ENCODE measurements around the gene RALGAPB.

The RALGAPB gene

DNA sequence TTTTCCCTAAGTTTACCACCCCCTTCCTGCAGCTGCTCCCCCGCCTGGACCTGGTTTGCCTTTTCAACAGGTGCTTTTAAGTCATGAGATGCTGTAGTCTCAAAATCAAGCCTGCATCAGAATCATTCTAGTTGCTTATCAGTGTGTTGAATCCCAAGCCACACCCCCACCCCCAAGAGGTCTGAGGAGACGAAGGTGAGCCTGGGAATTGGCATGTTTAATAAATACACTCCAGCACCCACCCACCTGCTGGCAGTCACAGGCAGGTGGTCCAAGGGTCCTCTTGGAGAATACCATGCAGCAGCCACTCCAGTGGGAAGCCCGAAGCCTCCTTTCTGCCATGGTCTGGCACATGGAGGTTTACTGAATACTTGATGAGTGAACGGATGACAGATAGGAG lies 107.3 kb downstream of the RALGAPB start:
- CTCF ChIA-PET, result interaction anchor here (1.2 kb wide), 1 partner anchor 8 kb away, joined by 3 read pairs; no protein-coding TSS in a partner anchor
- POLR2A ChIA-PET, result no interaction called here
- no peak overlapping the region for H3K4me3 ChIP-seq (ENCODE audit: low read depth, low read length)
- no peak for DNase-seq (ENCODE audit: low read depth, low spot score)
- TF ChIP-seq, protein P1, sequence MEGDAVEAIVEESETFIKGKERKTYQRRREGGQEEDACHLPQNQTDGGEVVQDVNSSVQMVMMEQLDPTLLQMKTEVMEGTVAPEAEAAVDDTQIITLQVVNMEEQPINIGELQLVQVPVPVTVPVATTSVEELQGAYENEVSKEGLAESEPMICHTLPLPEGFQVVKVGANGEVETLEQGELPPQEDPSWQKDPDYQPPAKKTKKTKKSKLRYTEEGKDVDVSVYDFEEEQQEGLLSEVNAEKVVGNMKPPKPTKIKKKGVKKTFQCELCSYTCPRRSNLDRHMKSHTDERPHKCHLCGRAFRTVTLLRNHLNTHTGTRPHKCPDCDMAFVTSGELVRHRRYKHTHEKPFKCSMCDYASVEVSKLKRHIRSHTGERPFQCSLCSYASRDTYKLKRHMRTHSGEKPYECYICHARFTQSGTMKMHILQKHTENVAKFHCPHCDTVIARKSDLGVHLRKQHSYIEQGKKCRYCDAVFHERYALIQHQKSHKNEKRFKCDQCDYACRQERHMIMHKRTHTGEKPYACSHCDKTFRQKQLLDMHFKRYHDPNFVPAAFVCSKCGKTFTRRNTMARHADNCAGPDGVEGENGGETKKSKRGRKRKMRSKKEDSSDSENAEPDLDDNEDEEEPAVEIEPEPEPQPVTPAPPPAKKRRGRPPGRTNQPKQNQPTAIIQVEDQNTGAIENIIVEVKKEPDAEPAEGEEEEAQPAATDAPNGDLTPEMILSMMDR (IDR thresholded peaks at IDR 0.05; ENCODE audit: insufficient read depth, low read length, missing control alignments), result no peak

DNA sequence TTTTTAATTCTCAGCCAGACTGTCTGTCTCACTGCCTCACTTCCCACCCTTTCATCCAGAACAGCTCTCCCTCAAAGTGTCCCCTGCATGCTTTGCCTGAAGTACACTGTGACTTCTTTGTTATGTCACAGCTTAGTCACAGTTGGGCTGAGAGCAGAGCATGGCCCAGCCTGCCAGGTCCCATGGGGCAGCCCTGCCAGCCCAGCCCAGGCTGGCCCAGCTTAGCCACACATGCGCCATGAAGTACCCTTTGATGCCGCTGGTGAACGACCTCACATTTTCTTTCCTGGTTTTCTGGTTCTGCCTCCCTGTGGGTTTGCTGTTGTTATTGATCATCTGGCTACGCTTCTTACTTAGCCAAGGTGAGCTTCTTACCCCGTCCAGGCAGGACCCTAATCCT lies 108.4 kb downstream of the RALGAPB start, which contains the start of gene ADIG:
TSS of gene ADIG (plus strand) at position 185 of the 400 bp plus-strand sequence. CDS start at position 239, 54 bp downstream.
- CTCF ChIA-PET, result interaction anchor here (1.0 to 1.5 kb wide), 3 partner anchors 9 to 135 kb away, joined by 3 read pairs; no protein-coding TSS in a partner anchor
- H3K4me3 ChIP-seq (ENCODE audit: low read depth, low read length), result no peak within 1 kb of the TSS
- POLR2A ChIA-PET, result no interaction called here
- DNase-seq (ENCODE audit: low read depth, low spot score), result no peak
- TF ChIP-seq, protein P1 (IDR thresholded peaks at IDR 0.05; ENCODE audit: insufficient read depth, low read length, missing control alignments), result no peak

DNA sequence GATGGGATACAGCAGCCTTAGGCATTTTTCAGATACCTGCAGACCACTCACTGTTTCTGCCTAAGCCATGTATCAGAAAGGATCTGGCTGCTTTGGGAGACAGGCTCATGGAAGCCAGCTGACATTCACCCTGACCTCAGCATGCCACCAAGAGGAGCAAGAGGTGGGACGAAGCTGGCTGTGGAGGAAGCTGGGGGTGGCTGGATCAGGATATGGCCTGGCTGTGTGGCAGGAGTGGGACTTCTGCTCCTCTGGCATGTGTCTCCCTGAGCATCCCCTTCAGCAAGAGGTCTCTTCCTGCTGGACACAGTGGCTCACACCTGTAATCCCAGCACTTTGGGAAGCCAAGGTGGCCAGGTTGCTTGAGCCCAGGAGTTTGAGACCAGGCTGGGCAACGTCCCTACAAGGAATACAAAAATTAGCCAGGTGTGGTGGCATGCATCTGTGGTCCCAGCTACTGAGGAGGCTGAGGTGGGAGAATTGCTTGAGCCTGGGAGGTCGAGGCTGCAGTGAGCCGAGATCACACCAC lies 109.3 kb downstream of the RALGAPB start:
- ChIA-PET CTCF (interaction anchor here (1.0 to 1.5 kb wide), 2 partner anchors 18 to 136 kb away, joined by 3 read pairs; no protein-coding TSS in a partner anchor), POLR2A (no interaction called here)
- no peak for DNase-seq (ENCODE audit: low read depth, low spot score)
- TF ChIP-seq, protein P1 (IDR thresholded peaks at IDR 0.05; ENCODE audit: insufficient read depth, low read length, missing control alignments), result no peak
- H3K4me3 ChIP-seq (ENCODE audit: low read depth, low read length), result no peak overlapping the region

DNA sequence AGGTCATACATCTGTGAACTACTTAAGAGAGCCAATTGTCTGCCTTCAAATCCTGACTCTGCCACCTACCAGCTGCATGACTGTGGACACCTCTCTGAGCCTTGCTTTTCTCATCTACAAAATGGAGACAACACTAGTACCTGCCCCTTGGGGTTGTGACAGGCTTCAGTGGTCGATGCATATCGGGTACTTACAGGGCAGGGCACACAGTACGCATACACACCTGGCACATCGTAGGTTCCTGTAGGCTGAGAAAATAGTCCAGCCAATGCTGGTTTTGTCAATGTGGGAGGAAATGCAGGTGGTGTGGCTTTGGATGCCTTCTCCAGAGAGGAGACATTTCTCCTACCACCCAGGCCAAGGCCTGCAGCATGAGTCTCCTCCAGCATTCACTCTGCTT lies 110.7 kb downstream of the RALGAPB start:
- H3K4me3 ChIP-seq (ENCODE audit: low read depth, low read length), result no peak overlapping the region
- DNase-seq (ENCODE audit: low read depth, low spot score), result no peak
- ChIA-PET POLR2A (no interaction called here), CTCF (no interaction called here)
- TF ChIP-seq, protein P1 (IDR thresholded peaks at IDR 0.05; ENCODE audit: insufficient read depth, low read length, missing control alignments), result no peak

DNA sequence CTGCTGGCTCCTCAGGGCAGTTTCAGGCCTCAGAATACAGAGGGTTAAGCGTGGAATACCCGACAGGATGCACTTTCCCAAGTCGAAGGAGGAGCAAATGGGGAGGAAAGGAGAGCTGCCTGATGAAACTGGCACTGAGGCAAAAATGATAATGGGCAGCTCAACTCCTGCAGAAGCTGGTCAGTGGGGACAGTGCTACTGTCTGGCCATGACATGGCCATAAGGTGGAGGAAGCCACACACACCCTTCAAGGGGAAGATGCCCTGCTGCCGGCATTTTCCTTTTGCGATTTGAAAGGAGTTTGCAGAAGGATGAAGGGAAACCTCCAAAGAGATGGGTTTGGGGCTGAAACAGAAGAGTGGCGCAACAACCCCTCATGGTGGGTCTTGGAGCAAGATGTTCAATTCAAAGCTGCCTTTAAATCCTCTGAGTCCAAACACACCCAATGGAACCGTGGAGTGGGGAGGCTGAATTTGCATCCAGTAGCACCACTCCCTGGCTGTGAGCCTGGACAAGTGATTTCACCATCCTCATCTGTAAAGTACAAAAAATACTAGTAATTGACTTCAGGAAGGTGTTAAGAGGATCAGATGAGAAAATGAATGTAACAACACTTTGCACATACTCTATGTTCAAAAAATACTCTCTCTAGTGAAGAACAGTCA lies 111.6 kb downstream of the RALGAPB start:
- DNase-seq (ENCODE audit: low read depth, low spot score), result no peak
- TF ChIP-seq, protein P1 (IDR thresholded peaks at IDR 0.05; ENCODE audit: insufficient read depth, low read length, missing control alignments), result no peak
- ChIA-PET CTCF (no interaction called here), POLR2A (no interaction called here)
- H3K4me3 ChIP-seq (ENCODE audit: low read depth, low read length), result no peak overlapping the region

DNA sequence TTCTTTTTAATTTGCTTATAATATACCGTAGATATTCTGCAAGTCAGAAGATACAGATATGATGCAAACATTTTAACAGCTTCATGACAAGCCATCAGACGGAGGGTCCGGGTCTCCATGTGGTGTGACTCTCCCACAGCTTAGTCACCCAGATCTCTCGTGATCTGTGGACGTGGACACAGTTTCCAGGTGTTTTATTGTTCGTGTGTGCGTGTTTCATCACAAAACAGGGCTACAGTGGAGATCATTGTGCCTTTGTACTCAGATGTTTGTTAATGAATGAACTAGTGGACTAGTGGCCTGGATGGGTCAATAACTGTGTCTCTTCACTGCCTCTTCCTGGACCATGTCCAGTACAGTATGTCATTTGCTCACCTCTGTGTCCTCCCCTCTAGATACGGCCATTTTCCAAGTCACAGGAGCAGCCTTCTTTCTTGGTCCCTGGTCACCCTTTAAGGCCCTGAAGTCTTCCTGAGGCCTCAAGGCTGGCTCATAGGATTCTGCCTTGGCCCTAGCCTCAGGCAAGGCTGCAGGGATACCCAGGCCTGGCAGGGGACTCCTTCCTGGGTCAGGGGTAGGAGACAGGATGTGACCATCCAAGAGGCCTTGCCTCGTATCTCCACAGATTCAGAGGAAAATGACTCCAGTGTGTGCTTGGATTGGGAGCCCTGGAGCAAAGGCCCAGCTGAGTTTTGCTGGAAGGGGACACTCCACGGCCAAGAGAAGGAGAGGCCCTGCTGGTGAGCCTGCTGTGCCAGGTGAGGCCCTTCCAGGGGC lies 112.9 kb downstream of the RALGAPB start:
- no peak overlapping the region for H3K4me3 ChIP-seq (ENCODE audit: low read depth, low read length)
- DNase-seq (ENCODE audit: low read depth, low spot score), result no peak
- ChIA-PET CTCF (no interaction called here), POLR2A (no interaction called here)
- TF ChIP-seq, protein P1 (IDR thresholded peaks at IDR 0.05; ENCODE audit: insufficient read depth, low read length, missing control alignments), result no peak
